Fibroblast of the aortic adventitia (primary cell): ENCODE measurements around the gene TRPM5. TPM values are rescaled to one million over a fixed set of nuclear protein-coding genes. Genes with fewer than 3 reads are reported as not detected.

Experiments used
- DNase-seq: peaks from one replicate; pipeline ENCODE4 v3.0.0-alpha.2; 2010; ENCODE audit warnings: low read depth
- H3K4me3 ChIP-seq: 2 replicates; pipeline ENCODE4 v1.5.1; 2011; ENCODE audit warnings: low read depth, mild to moderate bottlenecking, control low read depth, low read length, moderate library complexity
- CTCF ChIP-seq: IDR thresholded peaks from 2 replicates; pipeline ENCODE4 v1.5.1; 2011; ENCODE audit warnings: mild to moderate bottlenecking, low read length, control low read depth, inconsistent platforms; ENCODE audit not compliant: insufficient read depth
- total RNA-seq: library from RNA; depleted of rRNA; stranded (reverse); fragments of >200 nt; gene quantifications from 2 replicates; pipeline ENCODE4 v1.2.3, GENCODE V29; 2012; ENCODE audit warnings: low replicate concordance

TRPM5 gene
- total RNA-seq, 1 donor: not detected

GRCh38 chr11:2443406-2443805, 908 bp downstream of the TRPM5 start:
- no peak for TF ChIP-seq CTCF
- H3K4me3 ChIP-seq: no peak overlapping the region
- no peak for DNase-seq

- TF ChIP-seq CTCF: no peak
- no peak overlapping the region for H3K4me3 ChIP-seq
- no peak for DNase-seq
Measured at GRCh38 chr11:2442589-2442988, 1.7 kb downstream of the TRPM5 start.

- no peak for TF ChIP-seq CTCF
- no peak overlapping the region for H3K4me3 ChIP-seq
- no peak for DNase-seq
Measured at GRCh38 chr11:2441171-2441570, 3.1 kb downstream of the TRPM5 start.

- TF ChIP-seq CTCF: no peak
- H3K4me3 ChIP-seq: no peak overlapping the region
- DNase-seq: no peak
Measured at GRCh38 chr11:2440646-2441045, 3.7 kb downstream of the TRPM5 start.

- DNase-seq: no peak
- H3K4me3 ChIP-seq: no peak overlapping the region
- TF ChIP-seq CTCF: no peak
Measured at GRCh38 chr11:2439820-2440219, 4.5 kb downstream of the TRPM5 start.

GRCh38 chr11:2437516-2437915, 6.8 kb downstream of the TRPM5 start:
- no peak for DNase-seq
- no peak for TF ChIP-seq CTCF
- H3K4me3 ChIP-seq: no peak overlapping the region

GRCh38 chr11:2436521-2437031, 7.7 kb downstream of the TRPM5 start:
- no peak overlapping the region for H3K4me3 ChIP-seq
- DNase-seq: no peak
- no peak for TF ChIP-seq CTCF
